ENCODE results near the gene CTNNA1. TPM values are rescaled to one million over a fixed set of nuclear protein-coding genes. Genes with fewer than 3 reads are reported as not detected.
"Not testable (repeated sequence)": the region's sequence is repeated elsewhere in the genome, so short reads cannot be mapped to it uniquely, and the experiment has no call there.

The CTNNA1 gene, protein sequence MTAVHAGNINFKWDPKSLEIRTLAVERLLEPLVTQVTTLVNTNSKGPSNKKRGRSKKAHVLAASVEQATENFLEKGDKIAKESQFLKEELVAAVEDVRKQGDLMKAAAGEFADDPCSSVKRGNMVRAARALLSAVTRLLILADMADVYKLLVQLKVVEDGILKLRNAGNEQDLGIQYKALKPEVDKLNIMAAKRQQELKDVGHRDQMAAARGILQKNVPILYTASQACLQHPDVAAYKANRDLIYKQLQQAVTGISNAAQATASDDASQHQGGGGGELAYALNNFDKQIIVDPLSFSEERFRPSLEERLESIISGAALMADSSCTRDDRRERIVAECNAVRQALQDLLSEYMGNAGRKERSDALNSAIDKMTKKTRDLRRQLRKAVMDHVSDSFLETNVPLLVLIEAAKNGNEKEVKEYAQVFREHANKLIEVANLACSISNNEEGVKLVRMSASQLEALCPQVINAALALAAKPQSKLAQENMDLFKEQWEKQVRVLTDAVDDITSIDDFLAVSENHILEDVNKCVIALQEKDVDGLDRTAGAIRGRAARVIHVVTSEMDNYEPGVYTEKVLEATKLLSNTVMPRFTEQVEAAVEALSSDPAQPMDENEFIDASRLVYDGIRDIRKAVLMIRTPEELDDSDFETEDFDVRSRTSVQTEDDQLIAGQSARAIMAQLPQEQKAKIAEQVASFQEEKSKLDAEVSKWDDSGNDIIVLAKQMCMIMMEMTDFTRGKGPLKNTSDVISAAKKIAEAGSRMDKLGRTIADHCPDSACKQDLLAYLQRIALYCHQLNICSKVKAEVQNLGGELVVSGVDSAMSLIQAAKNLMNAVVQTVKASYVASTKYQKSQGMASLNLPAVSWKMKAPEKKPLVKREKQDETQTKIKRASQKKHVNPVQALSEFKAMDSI
- 361 TPM for total RNA-seq
- long read RNA-seq, transcript CTNNA1-201 (18 exons, 3,756 nt): major isoform, 327 of 487 reads
- long read RNA-seq, transcript CTNNA1-236 (2 exons, 2,044 nt): minor isoform, 7 of 487 reads
- long read RNA-seq, transcript CTNNA1-230 (17 exons, 2,741 nt): minor isoform, 6 of 487 reads
- long read RNA-seq, partial matches to known transcripts: 102 of 487 reads
- long read RNA-seq, other reads (novel, unspliced or antisense): 41 of 487 reads

DNA sequence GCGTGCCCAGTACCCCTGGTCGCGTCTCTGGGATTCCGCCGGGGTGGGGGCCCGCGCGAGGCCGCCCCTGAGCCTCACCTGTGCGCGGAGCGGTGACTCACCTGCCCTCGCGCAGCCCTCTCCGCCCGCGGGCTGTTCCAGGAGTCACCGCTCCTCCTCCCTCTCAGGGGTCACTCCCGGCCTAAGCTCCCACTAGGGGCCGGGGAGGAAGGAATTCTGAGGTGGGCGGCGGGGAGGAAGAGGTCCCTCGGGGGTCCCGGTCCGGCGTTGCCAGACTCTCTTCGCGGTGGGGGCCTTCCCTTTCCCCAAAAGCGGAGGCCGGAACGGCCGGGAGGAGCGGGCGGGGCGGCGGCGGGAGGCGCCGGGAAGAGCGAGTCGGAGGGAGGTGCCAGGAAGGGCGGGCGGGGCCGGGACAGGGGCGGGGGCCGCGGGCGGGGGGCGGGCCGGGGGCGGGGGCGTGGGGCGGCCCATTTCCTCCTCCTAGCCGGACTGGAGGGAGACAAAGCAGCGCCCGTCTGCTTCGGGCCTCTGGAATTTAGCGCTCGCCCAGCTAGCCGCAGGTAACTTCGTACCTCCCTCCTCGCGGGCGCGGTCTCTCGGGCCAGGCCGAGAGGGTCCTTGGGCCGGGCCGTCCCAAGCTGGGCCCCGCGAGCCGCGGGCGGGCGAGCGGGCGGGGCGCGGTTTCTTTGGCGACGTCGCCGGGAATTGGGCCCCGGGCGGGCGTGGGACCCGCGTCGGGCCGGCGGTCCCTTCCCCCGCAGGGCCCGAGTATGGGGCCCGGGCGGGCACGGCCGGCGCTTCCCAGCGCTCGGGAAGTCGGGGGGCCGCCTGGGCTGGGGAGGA lies at the start of gene CTNNA1:
Gene CTNNA1 (plus strand): TSS at position 475 of the 843 bp plus-strand sequence. CDS start 28,500 bp downstream, outside the sequence.
- peak within 1 kb of the TSS; percentile 88 for H3K4me3 ChIP-seq
- ATAC-seq (peak; percentile 87 to 91), DNase-seq (peak; percentile 86)
- H3K4me1 ChIP-seq: peaks cover 29% of the 10 kb centered on the region
- TF ChIP-seq, protein P1, sequence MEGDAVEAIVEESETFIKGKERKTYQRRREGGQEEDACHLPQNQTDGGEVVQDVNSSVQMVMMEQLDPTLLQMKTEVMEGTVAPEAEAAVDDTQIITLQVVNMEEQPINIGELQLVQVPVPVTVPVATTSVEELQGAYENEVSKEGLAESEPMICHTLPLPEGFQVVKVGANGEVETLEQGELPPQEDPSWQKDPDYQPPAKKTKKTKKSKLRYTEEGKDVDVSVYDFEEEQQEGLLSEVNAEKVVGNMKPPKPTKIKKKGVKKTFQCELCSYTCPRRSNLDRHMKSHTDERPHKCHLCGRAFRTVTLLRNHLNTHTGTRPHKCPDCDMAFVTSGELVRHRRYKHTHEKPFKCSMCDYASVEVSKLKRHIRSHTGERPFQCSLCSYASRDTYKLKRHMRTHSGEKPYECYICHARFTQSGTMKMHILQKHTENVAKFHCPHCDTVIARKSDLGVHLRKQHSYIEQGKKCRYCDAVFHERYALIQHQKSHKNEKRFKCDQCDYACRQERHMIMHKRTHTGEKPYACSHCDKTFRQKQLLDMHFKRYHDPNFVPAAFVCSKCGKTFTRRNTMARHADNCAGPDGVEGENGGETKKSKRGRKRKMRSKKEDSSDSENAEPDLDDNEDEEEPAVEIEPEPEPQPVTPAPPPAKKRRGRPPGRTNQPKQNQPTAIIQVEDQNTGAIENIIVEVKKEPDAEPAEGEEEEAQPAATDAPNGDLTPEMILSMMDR (IDR thresholded peaks at IDR 0.05): no peak
- intact Hi-C loops (cut with DNase I): no loop called here
- peak within 1 kb of the TSS; percentile 99 for H3K27ac ChIP-seq
- peaks cover 9% of the 10 kb centered on the region for H3K36me3 ChIP-seq
- no peaks in the 10 kb centered on the region for H3K27me3 ChIP-seq (ENCODE audit: low read depth)
- H3K9me3 ChIP-seq: no peaks in the 10 kb centered on the region

DNA sequence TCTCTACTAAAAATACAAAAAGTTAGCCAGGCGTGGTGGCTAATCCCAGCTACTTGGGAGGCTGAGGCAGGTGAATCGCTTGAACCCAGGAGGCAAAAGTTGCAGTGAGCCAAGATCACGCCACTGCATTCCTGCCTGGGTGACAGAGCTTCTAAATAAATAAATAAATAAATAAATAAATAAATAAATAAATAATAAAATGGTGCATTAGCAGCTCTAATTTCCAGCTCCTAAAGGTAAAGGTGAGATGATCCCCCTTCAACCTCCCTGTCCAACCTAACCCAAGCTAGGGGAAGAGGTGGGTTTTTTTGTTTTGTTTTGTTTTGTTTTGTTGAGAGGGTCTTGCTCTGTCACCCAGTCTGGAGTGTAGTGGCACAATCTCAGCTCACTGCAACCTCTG lies 49.4 kb upstream of the CTNNA1 start:
- H3K4me1 ChIP-seq; H3K9me3 ChIP-seq; H3K36me3 ChIP-seq; H3K27me3 ChIP-seq (ENCODE audit: low read depth); H3K4me3 ChIP-seq; DNase-seq; ATAC-seq; intact Hi-C loops (cut with DNase I); H3K27ac ChIP-seq: not testable (repeated sequence)

DNA sequence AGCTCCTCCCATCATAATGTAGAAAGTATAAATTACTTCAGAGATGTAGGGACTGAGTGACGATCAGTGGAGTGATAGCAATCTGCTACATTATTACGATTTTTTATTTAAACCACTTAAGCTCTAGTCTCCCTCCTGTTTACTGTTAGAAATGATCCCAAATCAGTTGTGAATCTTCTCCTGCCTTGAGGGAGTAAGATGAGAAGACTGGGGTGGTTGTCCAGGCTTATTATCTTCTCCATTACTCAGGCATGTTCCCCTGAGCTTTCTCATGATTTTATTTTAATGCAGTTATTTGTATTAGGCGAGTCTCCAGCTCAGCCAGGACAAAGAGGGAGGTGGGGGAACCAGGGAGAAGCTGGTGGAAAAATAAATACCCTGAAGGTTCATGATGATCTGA lies 48.2 kb upstream of the CTNNA1 start:
- H3K4me1 ChIP-seq: no peaks in the 10 kb centered on the region
- H3K4me3 ChIP-seq: no peak overlapping the region
- H3K9me3 ChIP-seq: no peaks in the 10 kb centered on the region
- H3K27ac ChIP-seq: no peak overlapping the region
- DNase-seq: no peak
- intact Hi-C loops (cut with DNase I): no loop called here
- TF ChIP-seq, protein P1 (IDR thresholded peaks at IDR 0.05): no peak
- no peak for ATAC-seq
- H3K27me3 ChIP-seq (ENCODE audit: low read depth): no peaks in the 10 kb centered on the region
- no peaks in the 10 kb centered on the region for H3K36me3 ChIP-seq

DNA sequence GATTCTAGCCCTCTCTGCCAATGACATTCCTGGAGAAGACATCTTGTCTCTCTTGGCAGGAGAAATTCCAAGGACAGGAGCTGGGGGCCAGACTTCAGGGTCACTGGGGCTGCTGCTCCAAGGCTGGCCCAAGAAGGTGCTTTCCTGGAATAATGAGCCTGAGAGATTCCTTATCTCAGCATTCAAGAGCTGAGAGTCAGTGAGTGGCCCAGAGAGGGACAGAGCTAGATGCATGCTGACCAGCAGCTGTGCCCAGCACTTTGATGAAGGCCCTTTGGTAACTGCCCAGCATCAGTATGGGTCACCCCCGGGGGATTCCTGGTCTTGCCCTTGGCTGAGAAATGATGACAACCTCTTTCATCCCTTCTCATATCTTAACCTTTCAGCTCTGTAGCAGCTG lies 47.7 kb upstream of the CTNNA1 start:
- no peaks in the 10 kb centered on the region for H3K36me3 ChIP-seq
- H3K4me1 ChIP-seq: no peaks in the 10 kb centered on the region
- H3K27me3 ChIP-seq (ENCODE audit: low read depth): no peaks in the 10 kb centered on the region
- no peak for ATAC-seq
- no peak for DNase-seq
- TF ChIP-seq, protein P1 (IDR thresholded peaks at IDR 0.05): no peak
- intact Hi-C loops (cut with DNase I): no loop called here
- H3K27ac ChIP-seq: no peak overlapping the region
- no peak overlapping the region for H3K4me3 ChIP-seq
- H3K9me3 ChIP-seq: no peaks in the 10 kb centered on the region

DNA sequence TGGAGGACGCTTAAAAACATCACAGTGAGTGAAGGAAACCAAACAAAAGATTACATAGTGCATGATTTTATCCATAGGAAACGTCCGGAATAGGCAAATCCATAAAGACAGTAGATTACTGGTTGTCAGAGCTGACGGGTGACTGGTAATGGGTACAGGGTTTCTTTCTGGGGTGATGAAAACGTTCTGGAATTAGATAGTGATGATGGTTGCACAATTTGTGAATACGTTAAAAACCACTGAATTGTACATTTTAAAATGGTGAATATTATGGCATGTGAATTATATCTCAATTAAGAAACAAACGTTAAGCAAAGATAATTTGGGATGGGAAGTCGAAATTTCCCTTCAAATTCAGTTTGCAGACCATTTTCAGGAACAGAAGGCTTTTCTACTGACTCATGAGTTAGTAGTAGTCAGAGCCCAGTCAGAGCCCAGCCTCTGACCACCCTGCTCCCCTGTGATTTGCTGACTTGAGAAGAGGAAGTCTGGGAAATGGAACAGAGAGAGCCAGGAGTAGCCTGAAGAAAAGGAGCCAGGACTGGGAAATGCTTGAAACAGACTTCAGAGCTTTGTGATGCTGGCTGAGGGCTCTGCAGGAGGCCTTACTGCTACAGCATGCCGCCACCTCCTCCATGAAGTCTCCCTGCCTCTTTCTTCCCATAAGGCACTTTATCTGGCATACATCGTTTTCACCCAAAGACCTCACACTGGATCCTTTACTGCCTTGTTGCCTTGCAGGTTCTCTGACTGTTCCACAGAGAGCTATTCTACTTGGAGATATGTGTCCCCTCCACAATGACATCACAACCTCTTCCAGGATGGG lies 46.4 kb upstream of the CTNNA1 start:
- TF ChIP-seq, protein P1 (IDR thresholded peaks at IDR 0.05): no peak
- DNase-seq (no peak), ATAC-seq (peak in 1 of 2 donors; percentile 57)
- intact Hi-C loops (cut with DNase I): no loop called here
- Histone ChIP-seq H3K27me3 (ENCODE audit: low read depth) (no peaks in the 10 kb centered on the region), H3K36me3 (no peaks in the 10 kb centered on the region), H3K9me3 (no peaks in the 10 kb centered on the region), H3K4me3 (no peak overlapping the region), H3K27ac (no peak overlapping the region), H3K4me1 (no peaks in the 10 kb centered on the region)
